Measurements from ENCODE around the gene NBPF1. TPM values are rescaled to one million over a fixed set of nuclear protein-coding genes. Genes with fewer than 3 reads are reported as not detected.
A peak's percentile ranks its signal among the peaks of the same experiment; 100 is the strongest.
"Not testable (repeated sequence)": the region's sequence is repeated elsewhere in the genome, so short reads cannot be mapped to it uniquely, and the experiment has no call there.

NBPF1 gene
- total RNA-seq, 1 donor from 2014 or later = 58.9 TPM

DNA sequence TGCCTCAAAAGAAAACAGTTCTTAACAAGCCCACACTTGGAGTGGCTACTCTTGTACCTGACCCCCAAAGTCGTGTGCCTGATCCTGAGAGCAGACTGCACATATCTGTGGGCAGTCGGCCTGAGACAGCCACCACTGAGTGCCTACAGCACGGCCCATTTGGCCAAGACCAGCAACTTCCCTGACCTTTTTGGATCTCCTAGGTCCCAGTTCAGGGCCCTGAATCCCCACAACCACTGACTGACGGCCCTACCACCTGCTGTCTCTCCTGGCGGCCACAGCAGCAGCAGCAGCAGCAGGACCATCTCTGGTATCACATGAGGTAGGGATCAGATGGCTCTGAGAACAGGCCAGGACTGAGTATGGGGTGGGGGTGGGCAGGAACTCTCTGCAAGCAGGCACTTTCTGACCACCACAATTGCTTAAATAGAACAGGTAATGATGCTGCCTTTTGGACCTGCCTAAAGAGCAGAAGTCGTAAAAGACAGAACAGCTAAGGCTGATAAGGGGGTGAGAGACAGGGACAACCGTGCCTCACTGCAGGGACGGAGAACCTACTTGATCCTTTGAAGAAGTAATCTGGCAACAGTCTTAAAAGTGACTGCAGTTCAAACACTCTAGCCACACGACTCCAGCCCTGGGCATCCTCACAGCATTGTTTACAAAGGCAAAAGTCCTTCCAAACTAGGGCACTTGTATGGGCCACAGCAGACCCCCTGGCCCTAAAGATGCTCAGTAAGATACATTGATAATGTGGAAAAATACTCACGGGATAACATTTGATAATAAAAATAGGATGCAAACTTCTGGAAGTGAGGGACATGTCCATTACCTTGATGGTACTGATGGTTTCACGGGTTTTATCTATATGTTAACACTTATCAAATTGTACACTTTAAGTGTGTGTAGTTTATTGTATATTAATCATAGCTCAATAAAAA lies 26.0 kb upstream of the NBPF1 start:
- H3K27me3 Mint-ChIP-seq (ENCODE audit: low read depth); H3K9me3 Mint-ChIP-seq (ENCODE audit: low read depth); H3K4me1 Mint-ChIP-seq (ENCODE audit: low read depth); H3K36me3 Mint-ChIP-seq (ENCODE audit: low read depth); H3K27ac Mint-ChIP-seq (ENCODE audit: unreplicated experiment); H3K4me3 Mint-ChIP-seq (ENCODE audit: unreplicated experiment): not testable (repeated sequence)
- peak; percentile 96 for DNase-seq (ENCODE audit: low spot score)

DNA sequence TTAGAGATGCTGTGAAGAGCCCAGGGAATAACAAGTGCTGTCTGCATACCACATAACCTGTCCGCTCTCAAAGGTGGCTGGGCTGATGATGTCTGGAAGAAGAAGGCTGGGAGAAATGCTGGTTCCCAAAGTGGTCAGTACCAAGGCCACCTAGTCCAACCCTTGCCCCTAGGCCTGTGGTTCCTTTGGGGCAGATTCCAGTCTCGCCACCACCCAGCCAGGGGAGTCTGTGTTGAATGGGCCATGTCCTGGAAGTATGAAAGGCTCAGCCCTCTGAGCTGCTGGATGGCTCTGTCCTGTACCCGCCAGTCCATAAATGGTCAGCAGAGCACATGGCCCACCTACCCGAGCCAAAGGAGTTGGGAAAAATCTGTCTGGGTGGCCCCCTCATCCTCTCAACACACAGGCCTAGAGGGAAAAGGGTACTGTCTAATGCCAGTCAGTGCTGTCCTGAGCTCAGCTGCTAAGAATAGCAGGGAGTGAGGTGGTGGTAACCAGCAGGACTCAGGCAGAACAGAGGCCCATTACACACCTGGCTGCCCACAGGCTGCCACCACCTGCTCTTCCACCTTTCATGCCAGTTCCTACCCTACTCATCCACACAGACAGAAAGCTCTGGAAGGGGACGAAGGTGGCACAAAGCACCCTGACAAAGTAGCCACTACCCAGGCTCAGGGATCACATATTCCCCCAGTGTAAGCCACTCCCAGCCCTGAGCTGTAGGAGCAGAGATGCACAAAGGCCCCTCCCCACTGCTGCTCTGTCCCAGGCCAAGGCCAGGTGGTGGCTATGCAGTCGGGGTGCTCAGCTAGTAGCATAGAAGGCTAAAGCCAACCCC lies 24.8 kb upstream of the NBPF1 start:
- H3K36me3 Mint-ChIP-seq (ENCODE audit: low read depth); H3K9me3 Mint-ChIP-seq (ENCODE audit: low read depth); H3K4me1 Mint-ChIP-seq (ENCODE audit: low read depth); H3K4me3 Mint-ChIP-seq (ENCODE audit: unreplicated experiment); H3K27ac Mint-ChIP-seq (ENCODE audit: unreplicated experiment); H3K27me3 Mint-ChIP-seq (ENCODE audit: low read depth): not testable (repeated sequence)
- peak; percentile 86 for DNase-seq (ENCODE audit: low spot score)

DNA sequence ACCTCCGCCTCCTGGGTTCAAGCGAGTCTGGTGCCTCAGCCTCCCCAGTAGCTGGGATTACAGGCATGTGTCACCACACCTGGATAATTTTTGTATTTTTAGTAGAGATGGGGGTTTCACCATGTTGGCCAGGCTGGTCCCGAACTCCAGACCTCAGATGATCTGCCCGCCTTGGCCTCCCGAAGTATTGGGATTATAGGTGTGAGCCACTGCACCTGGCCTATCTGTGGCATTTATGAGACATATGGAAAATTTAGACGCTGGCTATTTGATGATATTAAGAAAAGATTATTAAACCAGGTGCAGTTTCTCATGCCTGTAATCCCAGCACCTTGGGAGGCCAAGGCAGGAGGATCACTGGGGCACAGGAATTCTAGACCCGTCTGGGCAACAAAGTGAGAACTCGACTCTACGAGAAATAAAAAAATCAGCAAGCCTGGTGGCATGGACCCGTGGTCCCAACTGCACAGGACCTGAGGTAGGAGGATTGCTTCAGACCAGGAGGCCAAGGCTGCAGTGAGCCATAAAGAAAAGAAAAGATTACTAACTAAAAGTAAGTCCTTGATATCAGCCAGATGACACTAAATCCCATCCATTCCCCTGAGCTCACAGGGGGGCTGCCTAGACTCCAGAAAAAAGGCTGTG lies 23.3 kb upstream of the NBPF1 start:
- H3K4me3 Mint-ChIP-seq (ENCODE audit: unreplicated experiment); H3K27me3 Mint-ChIP-seq (ENCODE audit: low read depth); H3K4me1 Mint-ChIP-seq (ENCODE audit: low read depth); H3K27ac Mint-ChIP-seq (ENCODE audit: unreplicated experiment); H3K9me3 Mint-ChIP-seq (ENCODE audit: low read depth): not testable (repeated sequence)
- peak; percentile 90 for DNase-seq (ENCODE audit: low spot score)
- H3K36me3 Mint-ChIP-seq (ENCODE audit: low read depth) = peaks cover 18% of the 10 kb centered on the region

DNA sequence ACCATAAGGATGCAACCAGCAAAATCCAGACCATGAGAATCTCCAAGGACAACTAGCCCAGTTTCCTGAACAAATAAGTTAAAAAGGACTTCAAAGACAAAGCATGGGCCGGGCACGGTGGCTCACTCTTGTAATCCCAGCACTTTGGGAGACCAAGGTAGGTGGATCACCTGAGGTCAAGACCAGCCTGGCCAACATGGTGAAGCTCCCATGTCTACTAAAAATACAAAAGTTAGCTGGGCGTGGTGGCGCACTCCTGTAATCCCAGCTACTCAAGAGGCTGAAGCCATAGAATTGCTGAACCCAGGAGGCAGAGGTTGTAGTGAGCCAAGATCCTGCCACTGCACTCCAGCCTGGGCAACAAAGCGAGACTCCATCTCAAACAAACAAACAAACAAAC lies 22.6 kb upstream of the NBPF1 start:
- H3K27ac Mint-ChIP-seq (ENCODE audit: unreplicated experiment); H3K4me1 Mint-ChIP-seq (ENCODE audit: low read depth); H3K9me3 Mint-ChIP-seq (ENCODE audit: low read depth); H3K27me3 Mint-ChIP-seq (ENCODE audit: low read depth); H3K4me3 Mint-ChIP-seq (ENCODE audit: unreplicated experiment): not testable (repeated sequence)
- DNase-seq (ENCODE audit: low spot score) = peak; percentile 96
- peaks cover 22% of the 10 kb centered on the region for H3K36me3 Mint-ChIP-seq (ENCODE audit: low read depth)

DNA sequence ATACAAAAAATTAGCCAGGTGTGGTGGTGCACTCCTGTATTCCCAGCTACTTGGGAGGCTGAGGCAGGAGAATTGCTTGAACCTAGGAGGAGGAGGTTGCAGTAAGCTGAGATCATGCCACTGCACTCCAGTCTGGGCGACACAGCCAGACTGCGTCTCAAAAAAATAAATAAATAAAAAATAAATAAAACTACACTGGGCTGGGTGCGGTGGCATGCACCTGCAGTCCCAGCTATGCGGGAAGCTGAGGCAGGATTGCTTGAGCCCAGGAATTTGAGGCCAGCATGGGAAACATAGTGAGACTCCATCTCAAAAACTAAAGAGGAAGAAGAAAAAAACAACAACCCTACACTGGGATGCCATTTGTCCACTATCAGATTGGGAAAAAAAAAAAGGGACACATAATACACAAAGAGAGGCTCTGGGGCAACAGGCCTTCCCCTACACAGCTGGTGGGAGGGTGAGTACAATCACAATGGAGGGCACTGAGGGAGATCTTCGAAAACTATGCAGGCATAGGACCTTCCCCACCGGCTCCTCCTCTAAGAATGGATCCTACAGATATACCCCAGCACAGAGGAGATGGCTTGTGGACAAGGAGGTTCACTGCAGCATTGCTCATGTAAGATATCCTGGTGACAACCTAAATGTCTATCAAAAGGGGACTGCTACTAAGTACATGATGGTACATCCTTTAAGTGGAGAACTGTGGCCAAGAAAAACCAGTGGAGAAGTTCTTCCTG lies 20.3 kb upstream of the NBPF1 start:
- not testable (repeated sequence) for H3K27me3 Mint-ChIP-seq (ENCODE audit: low read depth); H3K4me1 Mint-ChIP-seq (ENCODE audit: low read depth); H3K9me3 Mint-ChIP-seq (ENCODE audit: low read depth); H3K27ac Mint-ChIP-seq (ENCODE audit: unreplicated experiment); H3K4me3 Mint-ChIP-seq (ENCODE audit: unreplicated experiment)
- peaks cover 35% of the 10 kb centered on the region for H3K36me3 Mint-ChIP-seq (ENCODE audit: low read depth)
- peak; percentile 83 for DNase-seq (ENCODE audit: low spot score)

DNA sequence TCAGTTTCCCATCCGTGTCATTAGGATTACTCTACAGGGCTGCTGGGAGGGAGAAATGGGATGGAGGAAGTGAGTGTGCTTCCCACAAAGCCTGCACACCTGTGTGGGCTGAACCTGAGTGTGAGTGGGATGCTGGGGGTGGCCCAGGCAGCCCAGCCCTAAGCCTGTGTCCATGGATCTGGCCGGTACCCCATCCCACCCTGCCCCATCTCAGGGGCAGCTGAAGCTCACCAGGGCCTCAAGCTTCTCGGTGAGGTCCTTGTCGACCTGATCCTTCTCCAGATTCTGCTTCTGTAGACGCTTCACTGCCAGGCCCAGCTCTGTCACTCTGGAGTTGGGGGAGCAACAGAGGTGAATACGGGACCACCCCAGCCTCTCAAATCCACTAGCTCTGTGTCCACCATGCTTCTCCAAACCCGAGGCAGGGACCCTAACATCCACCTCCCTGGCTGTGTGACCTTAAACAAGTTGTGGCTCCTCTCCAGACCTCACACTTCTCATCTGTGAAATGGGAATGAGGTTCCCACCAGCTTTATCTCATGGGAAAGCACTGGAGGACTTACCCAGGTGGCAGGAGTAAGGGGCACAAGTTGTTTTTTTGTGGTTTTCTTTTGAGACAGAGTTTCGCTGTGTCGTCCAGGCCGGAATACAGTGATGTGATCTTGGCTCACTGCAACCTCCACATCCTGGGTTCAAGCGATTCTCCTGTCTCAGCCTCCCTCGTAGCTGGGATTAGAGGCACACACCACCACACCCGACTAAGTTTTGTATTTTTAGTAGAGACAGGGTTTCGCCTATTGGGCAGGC lies 18.9 kb upstream of the NBPF1 start:
- not testable (repeated sequence) for H3K27me3 Mint-ChIP-seq (ENCODE audit: low read depth); H3K4me1 Mint-ChIP-seq (ENCODE audit: low read depth); H3K27ac Mint-ChIP-seq (ENCODE audit: unreplicated experiment); H3K9me3 Mint-ChIP-seq (ENCODE audit: low read depth); H3K4me3 Mint-ChIP-seq (ENCODE audit: unreplicated experiment)
- H3K36me3 Mint-ChIP-seq (ENCODE audit: low read depth) = peaks cover 46% of the 10 kb centered on the region
- peak; percentile 94 for DNase-seq (ENCODE audit: low spot score)

DNA sequence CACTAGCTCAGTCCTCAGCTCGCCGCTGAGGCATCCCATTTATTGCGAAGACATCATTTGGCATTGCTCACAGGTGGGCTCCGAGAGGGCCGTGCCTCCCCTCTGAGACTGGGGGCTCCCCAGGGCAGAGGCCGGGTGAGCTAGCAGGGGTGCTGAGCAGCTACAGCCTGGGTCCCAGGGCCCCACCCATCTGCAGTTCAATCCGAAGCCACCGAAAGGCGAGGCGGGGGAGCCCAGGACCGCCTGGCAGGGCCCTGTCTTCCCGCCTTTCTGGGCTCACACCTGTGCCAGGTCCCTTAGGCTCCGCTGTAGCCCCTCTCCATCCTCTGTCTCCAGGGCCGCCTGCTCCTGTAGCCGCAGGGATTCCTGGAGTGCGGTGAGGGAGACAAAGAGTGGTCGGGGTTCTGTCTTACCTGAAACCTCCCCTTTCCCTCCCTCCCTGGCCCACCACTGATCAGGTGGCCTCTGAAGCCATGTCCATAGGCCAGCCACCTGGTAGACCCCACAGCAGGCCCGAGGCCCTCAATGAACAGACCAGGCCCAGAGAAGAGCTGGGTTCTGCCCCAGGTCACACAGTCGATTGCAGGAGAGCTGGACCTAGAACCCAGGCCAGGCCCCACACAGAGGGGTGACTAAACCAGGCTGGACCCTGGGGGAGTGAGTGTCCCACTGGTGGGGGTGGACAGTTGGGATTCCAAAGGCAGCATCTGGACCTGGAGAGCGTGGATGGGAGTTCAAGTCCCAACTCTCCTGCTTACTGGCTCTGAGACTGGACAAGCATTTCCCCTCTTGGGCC lies 18.1 kb upstream of the NBPF1 start:
- Mint-ChIP-seq H3K4me3 (ENCODE audit: unreplicated experiment) (no peak overlapping the region), H3K4me1 (ENCODE audit: low read depth) (peaks cover 2% of the 10 kb centered on the region), H3K27me3 (ENCODE audit: low read depth) (no peaks in the 10 kb centered on the region), H3K9me3 (ENCODE audit: low read depth) (no peaks in the 10 kb centered on the region), H3K36me3 (ENCODE audit: low read depth) (peaks cover 46% of the 10 kb centered on the region), H3K27ac (ENCODE audit: unreplicated experiment) (no peak overlapping the region)
- TF ChIP-seq, protein P1, sequence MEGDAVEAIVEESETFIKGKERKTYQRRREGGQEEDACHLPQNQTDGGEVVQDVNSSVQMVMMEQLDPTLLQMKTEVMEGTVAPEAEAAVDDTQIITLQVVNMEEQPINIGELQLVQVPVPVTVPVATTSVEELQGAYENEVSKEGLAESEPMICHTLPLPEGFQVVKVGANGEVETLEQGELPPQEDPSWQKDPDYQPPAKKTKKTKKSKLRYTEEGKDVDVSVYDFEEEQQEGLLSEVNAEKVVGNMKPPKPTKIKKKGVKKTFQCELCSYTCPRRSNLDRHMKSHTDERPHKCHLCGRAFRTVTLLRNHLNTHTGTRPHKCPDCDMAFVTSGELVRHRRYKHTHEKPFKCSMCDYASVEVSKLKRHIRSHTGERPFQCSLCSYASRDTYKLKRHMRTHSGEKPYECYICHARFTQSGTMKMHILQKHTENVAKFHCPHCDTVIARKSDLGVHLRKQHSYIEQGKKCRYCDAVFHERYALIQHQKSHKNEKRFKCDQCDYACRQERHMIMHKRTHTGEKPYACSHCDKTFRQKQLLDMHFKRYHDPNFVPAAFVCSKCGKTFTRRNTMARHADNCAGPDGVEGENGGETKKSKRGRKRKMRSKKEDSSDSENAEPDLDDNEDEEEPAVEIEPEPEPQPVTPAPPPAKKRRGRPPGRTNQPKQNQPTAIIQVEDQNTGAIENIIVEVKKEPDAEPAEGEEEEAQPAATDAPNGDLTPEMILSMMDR (IDR thresholded peaks at IDR 0.05) = no peak
- peak; percentile 99 for DNase-seq (ENCODE audit: low spot score)
